Stimulated activated effector memory CD8-positive, alpha-beta T cell treated with anti-CD3 and anti-CD28 coated beads, Interleukin-12 subunit alpha, Interleukin-12 subunit beta, amount 100 ng/mL, for 72 hours (primary cell): ENCODE measurements around the gene CTTN.
A peak's percentile ranks its signal among the peaks of the same experiment; 100 is the strongest.

Experiments used
- ATAC-seq: fragments of 150-1000 bp; cut with Tn5 transposase; 2 replicates; pipeline ENCODE4 v1.10.0; 2021
- DNase-seq, 2 donors: peaks; one replicate each; pipeline ENCODE4 v3.0.0; 2021 to 2022; ENCODE audit warnings: low spot score in 2 of 2
- H3K27ac Mint-ChIP-seq: one replicate; pipeline ENCODE4 v1.8.0; 2022; ENCODE audit warnings: mild to moderate bottlenecking, mixed read lengths
- H3K36me3 Mint-ChIP-seq: one replicate; pipeline ENCODE4 v1.8.0; 2022; ENCODE audit warnings: mild to moderate bottlenecking, mixed read lengths
- H3K4me1 Mint-ChIP-seq: one replicate; pipeline ENCODE4 v1.8.0; 2022; ENCODE audit warnings: mixed read lengths
- H3K4me3 Mint-ChIP-seq: one replicate; pipeline ENCODE4 v1.8.0; 2022; ENCODE audit warnings: mild to moderate bottlenecking, mixed read lengths
- H3K9me3 Mint-ChIP-seq: one replicate; pipeline ENCODE4 v1.8.0; 2022; ENCODE audit warnings: mixed read lengths

The CTTN gene

DNA sequence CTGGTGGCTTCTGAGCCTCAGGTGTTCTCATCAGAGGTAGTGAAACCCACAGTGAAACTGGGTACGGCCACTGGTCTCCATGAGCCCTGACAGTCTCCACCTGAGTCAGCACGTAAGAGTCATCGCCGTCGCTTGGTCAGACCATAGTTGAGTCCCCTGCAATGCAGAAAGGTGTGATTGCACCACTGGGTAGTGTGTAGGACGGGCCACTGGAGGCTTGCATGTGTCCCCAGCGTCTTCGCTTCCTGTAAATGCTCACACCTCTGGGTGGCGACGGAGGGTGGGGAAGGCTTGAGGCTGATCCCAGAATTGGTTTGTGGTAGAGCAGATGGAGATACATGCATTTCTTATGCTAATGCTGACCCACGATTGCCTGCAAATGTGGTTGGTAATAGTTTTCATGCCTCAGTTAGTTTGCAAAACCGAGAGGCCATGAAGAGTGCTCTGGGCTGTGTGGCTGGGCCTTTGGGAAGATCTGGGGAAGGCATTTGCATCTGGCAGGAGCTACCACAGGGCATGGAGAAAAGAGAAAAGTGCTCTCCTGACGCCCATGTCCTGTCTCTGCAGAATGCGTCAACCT, 26.5 kb downstream of the CTTN start:
- peak; percentile 45 for ATAC-seq
- Mint-ChIP-seq H3K4me3 (no peak overlapping the region), H3K27ac (no peak overlapping the region), H3K9me3 (no peaks in the 10 kb centered on the region), H3K4me1 (peaks cover 30% of the 10 kb centered on the region), H3K36me3 (peaks cover 24% of the 10 kb centered on the region)
- DNase-seq, result no peak

GRCh38 chr11:70427436-70427835, 29.1 kb downstream of the CTTN start:
- no peak for ATAC-seq
- peaks cover 29% of the 10 kb centered on the region for H3K36me3 Mint-ChIP-seq
- no peaks in the 10 kb centered on the region for H3K9me3 Mint-ChIP-seq
- DNase-seq, result no peak
- no peak overlapping the region for H3K4me3 Mint-ChIP-seq
- H3K4me1 Mint-ChIP-seq, result peaks cover 30% of the 10 kb centered on the region
- H3K27ac Mint-ChIP-seq, result no peak overlapping the region

DNA sequence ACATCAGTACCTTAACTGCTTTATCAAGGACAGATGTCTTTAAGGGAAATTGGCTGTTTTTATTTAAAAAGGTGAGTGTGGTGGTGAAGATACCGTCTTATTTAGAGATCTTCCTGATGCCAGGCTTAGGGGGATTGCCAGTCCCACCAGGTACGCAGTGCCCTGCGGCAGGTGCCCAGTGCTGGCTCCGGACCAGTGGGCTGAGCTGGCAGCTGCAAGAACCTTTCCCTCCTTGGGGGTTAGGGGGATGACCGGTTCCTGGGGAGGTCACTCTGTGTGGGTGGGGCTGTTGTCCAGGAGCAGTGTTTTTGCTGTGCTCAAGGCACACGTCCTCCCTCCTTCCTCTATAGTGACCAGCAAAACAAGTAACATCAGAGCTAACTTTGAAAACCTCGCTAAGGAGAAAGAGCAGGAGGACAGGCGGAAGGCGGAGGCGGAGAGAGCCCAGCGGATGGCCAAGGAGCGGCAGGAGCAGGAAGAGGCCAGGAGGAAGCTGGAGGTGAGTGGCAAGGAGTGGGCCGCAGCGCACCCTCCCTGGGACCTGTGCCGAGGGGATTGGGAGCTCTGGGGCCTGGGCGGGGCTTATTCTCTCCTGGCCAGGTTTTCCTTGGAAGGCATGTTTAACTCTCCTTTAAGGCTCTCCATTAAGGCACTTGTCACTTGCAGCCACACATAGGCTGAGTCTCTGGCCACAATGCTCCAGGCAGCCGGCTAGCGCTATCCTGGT, 30.5 kb downstream of the CTTN start:
- Mint-ChIP-seq H3K4me1 (peaks cover 19% of the 10 kb centered on the region), H3K9me3 (no peaks in the 10 kb centered on the region), H3K4me3 (no peak overlapping the region), H3K36me3 (peaks cover 17% of the 10 kb centered on the region), H3K27ac (no peak overlapping the region)
- no peak for DNase-seq
- no peak for ATAC-seq

- peaks cover 14% of the 10 kb centered on the region for H3K4me1 Mint-ChIP-seq
- H3K27ac Mint-ChIP-seq, result no peak overlapping the region
- H3K9me3 Mint-ChIP-seq, result no peaks in the 10 kb centered on the region
- DNase-seq (no peak), ATAC-seq (no peak)
- H3K4me3 Mint-ChIP-seq, result no peak overlapping the region
- peaks cover 12% of the 10 kb centered on the region for H3K36me3 Mint-ChIP-seq
These were observed 31.0 kb downstream of the CTTN start for GRCh38 chr11:70429428-70429705.

DNA sequence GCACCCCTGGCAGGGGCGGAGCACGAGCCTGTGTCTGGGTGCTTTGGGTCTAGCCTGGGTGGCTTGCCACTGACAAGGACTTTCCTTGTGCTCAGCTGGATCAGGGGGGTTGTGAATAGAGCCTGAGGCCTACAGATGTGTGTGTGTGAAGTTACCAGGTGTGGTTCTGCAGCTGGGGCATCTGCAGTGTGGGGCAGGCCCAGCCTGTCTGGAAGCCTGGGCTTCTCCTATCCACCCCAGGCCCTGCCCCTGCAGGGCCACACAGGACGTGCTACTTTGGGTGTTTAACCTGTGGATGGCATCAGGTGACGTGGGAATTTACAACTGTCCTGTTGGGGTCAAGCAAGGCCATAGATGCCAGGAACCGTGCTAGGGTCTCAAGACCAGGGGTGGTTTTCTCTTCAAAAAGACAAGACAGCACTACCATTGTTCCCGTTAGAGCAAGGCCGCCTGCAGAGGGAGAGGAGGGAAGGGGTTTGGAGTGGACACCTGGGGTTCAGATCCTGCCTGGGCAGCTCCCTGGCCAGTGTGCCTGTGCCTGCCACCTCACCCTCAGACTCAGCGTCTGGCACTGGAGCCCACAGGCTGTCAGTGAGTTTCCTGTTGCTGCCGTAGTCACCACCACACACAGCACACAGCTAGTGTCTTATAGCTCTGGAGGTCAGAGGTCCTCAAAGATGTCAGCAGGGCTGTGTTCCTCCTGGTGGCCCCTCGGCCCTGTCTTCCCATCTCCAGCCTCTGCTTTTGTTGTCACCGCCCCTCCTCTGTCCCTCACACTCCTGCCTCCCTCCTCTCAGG, 31.6 kb downstream of the CTTN start:
- Mint-ChIP-seq H3K36me3 (peaks cover 7% of the 10 kb centered on the region), H3K9me3 (no peaks in the 10 kb centered on the region), H3K4me1 (peaks cover 8% of the 10 kb centered on the region), H3K4me3 (no peak overlapping the region), H3K27ac (no peak overlapping the region)
- DNase-seq (no peak), ATAC-seq (peak; percentile 45)

- Mint-ChIP-seq H3K36me3 (peaks cover 5% of the 10 kb centered on the region), H3K27ac (no peak overlapping the region), H3K4me3 (no peak overlapping the region), H3K4me1 (no peaks in the 10 kb centered on the region), H3K9me3 (no peaks in the 10 kb centered on the region)
- ATAC-seq, result no peak
- DNase-seq, result no peak
These were observed 32.6 kb downstream of the CTTN start for GRCh38 chr11:70430671-70431574.

DNA sequence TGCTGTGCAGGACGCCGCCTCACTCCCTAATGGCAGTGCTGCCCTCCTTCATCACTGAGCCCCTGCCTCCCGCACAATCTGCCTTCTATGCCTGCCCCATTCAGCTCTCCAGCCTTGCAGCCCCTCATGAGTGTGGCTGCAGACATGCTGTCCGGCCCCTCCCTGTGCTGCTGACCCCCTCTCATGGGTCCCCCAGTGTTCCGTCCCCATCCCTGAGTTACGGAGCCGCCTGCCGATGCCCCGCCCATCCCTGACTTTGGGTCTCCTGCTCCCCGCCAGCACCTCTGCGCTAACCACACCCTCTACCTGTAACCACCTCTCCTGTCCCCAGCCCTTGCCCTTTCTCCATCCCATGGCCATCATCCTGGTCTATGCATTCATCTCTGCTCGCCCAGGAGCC, 33.3 kb downstream of the CTTN start:
- no peak overlapping the region for H3K4me3 Mint-ChIP-seq
- no peaks in the 10 kb centered on the region for H3K4me1 Mint-ChIP-seq
- peaks cover 5% of the 10 kb centered on the region for H3K36me3 Mint-ChIP-seq
- DNase-seq, result no peak
- H3K9me3 Mint-ChIP-seq, result no peaks in the 10 kb centered on the region
- ATAC-seq, result no peak
- no peak overlapping the region for H3K27ac Mint-ChIP-seq

- H3K27ac Mint-ChIP-seq, result no peak overlapping the region
- peaks cover 5% of the 10 kb centered on the region for H3K36me3 Mint-ChIP-seq
- no peak for ATAC-seq
- H3K4me1 Mint-ChIP-seq, result no peaks in the 10 kb centered on the region
- DNase-seq, result no peak
- H3K4me3 Mint-ChIP-seq, result no peak overlapping the region
- no peaks in the 10 kb centered on the region for H3K9me3 Mint-ChIP-seq
These were observed 33.7 kb downstream of the CTTN start for GRCh38 chr11:70432065-70432464.

- Mint-ChIP-seq H3K9me3 (no peaks in the 10 kb centered on the region), H3K4me1 (no peaks in the 10 kb centered on the region), H3K27ac (no peak overlapping the region), H3K4me3 (no peak overlapping the region), H3K36me3 (peaks cover 5% of the 10 kb centered on the region)
- ATAC-seq (no peak), DNase-seq (no peak)
These were observed 34.3 kb downstream of the CTTN start for GRCh38 chr11:70432580-70432979.

- ATAC-seq (no peak), DNase-seq (no peak)
- H3K9me3 Mint-ChIP-seq, result no peaks in the 10 kb centered on the region
- H3K36me3 Mint-ChIP-seq, result peaks cover 5% of the 10 kb centered on the region
- no peak overlapping the region for H3K27ac Mint-ChIP-seq
- H3K4me3 Mint-ChIP-seq, result no peak overlapping the region
- no peaks in the 10 kb centered on the region for H3K4me1 Mint-ChIP-seq
These were observed 34.7 kb downstream of the CTTN start for GRCh38 chr11:70433038-70433437.

GRCh38 chr11:70433526-70433925, 35.2 kb downstream of the CTTN start:
- no peak for DNase-seq

DNA sequence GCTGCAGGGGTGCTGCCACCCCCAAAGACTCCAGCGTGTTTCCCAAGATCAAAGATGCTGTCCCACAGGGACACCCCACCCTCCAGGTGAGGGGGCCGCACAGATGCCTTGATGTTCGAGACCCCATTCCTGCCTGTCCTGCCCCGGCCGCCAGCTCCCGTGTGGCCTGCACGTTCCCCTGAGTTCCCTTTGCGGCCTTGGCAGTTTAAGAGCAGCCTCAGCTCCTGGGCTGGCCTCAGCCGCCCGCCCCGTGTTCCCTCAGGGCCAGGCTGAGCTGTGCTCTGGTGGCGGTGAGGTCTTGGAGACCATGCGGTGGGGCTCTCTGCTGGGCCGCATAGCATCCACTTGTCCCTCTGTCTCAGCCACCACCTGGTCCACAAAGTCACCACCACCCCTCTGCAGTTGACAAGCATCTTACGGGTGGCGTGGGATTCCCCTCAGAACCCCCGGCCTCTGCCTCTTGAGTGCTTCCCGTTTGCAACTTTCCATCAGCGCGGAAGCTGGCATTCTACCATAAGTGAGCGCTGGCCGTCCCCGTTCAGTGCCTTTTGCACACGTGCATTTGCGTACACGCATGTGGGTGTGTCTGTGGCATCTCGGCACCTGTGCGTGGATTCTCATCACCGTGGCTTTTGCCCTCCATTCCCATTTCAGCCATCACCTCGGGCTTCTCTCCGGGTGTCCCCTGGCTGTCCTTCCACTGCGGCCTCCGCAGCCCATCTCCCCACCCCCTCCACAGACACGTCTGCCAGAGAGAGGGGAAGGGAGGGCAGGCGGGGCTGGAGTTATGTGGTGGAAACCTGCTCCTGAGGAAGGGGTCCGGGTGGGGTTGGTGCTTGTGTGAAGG, 35.9 kb downstream of the CTTN start:
- DNase-seq, result no peak
- ATAC-seq, result no peak
- H3K27ac Mint-ChIP-seq, result no peak overlapping the region
- no peaks in the 10 kb centered on the region for H3K9me3 Mint-ChIP-seq
- no peaks in the 10 kb centered on the region for H3K4me1 Mint-ChIP-seq
- H3K4me3 Mint-ChIP-seq, result no peak overlapping the region
- H3K36me3 Mint-ChIP-seq, result peaks cover 5% of the 10 kb centered on the region

More at GRCh38 chr11:70433526-70433925, 35.2 kb downstream of the CTTN start:
- Mint-ChIP-seq H3K9me3 (no peaks in the 10 kb centered on the region), H3K27ac (no peak overlapping the region), H3K36me3 (peaks cover 5% of the 10 kb centered on the region), H3K4me3 (no peak overlapping the region), H3K4me1 (no peaks in the 10 kb centered on the region)
- no peak for ATAC-seq

- Mint-ChIP-seq H3K36me3 (peaks cover 5% of the 10 kb centered on the region), H3K4me3 (no peak overlapping the region), H3K4me1 (no peaks in the 10 kb centered on the region), H3K9me3 (no peaks in the 10 kb centered on the region), H3K27ac (no peak overlapping the region)
- no peak for ATAC-seq
- no peak for DNase-seq
These were observed 36.5 kb downstream of the CTTN start for GRCh38 chr11:70434813-70435278.

DNA sequence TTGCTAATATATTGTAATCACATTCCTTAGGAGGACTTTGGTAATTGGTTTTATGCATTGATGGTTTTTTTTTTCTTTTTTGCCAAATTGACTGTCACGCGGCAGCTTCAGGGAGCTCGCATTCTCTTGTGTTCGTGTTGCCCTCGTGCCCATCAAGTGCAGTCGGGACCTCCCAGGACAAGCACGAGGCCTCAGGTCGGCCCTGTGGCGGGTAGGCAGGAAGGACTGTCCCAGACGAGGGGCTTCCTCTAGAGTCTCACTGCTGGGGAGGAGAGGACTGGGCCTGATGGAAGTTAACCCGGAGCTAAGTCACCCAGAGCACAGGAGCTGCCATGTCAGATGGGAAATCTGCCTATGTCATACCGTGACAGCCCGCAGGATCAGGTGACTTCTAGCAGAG, 37.0 kb downstream of the CTTN start:
- Mint-ChIP-seq H3K4me3 (no peak overlapping the region), H3K36me3 (peaks cover 5% of the 10 kb centered on the region), H3K4me1 (no peaks in the 10 kb centered on the region), H3K9me3 (no peaks in the 10 kb centered on the region), H3K27ac (no peak overlapping the region)
- no peak for DNase-seq
- no peak for ATAC-seq
